Head of caudate nucleus (tissue), 42 donors: ENCODE measurements around the gene RARS1.
"Not testable (repeated sequence)": the region's sequence is repeated elsewhere in the genome, so short reads cannot be mapped to it uniquely, and the experiment has no call there.

Experiments
- DNase-seq, 42 donors: peaks; one replicate each; pipeline versions ENCODE4 v3.0.0 to v3.0.0-alpha.2; 2020 to 2021; ENCODE audit warnings: mixed read lengths in 7 of 42
- intact Hi-C: fragments of 100-400 bp; cut with DNase I; formaldehyde crosslinking; loops from one replicate; pipeline ENCODE4 v1.15.0; 2022

Gene RARS1

GRCh38 chr5:168534351-168534750 lies 48.1 kb downstream of the RARS1 start:
- intact Hi-C loops, DNase-seq: not testable (repeated sequence)

- DNase-seq = no peak
- intact Hi-C loops = no loop called here
Observed at GRCh38 chr5:168537176-168537575, 50.9 kb downstream of the RARS1 start.

GRCh38 chr5:168549554-168549953 lies 63.3 kb downstream of the RARS1 start:
- DNase-seq = no peak
- intact Hi-C loops = no loop called here

- DNase-seq = no peak
- intact Hi-C loops = no loop called here
Observed at GRCh38 chr5:168550656-168551055, 64.4 kb downstream of the RARS1 start.

GRCh38 chr5:168552146-168552545 lies 65.9 kb downstream of the RARS1 start:
- no peak for DNase-seq
- intact Hi-C loops = no loop called here

- DNase-seq = no peak
- intact Hi-C loops = no loop called here
Observed at GRCh38 chr5:168553377-168554130, 67.3 kb downstream of the RARS1 start.

- no peak for DNase-seq
- intact Hi-C loops = no loop called here
Observed at GRCh38 chr5:168557389-168557788, 71.1 kb downstream of the RARS1 start.

GRCh38 chr5:168562279-168562678 lies 76.0 kb downstream of the RARS1 start:
- DNase-seq = no peak
- intact Hi-C loops = no loop called here

- no peak for DNase-seq
- intact Hi-C loops = no loop called here
Observed at GRCh38 chr5:168563959-168564358, 77.7 kb downstream of the RARS1 start.

- intact Hi-C loops = no loop called here
- no peak for DNase-seq
Observed at GRCh38 chr5:168568738-168569137, 82.5 kb downstream of the RARS1 start.
